ENCODE results near the gene COL6A1.

The COL6A1 gene

DNA sequence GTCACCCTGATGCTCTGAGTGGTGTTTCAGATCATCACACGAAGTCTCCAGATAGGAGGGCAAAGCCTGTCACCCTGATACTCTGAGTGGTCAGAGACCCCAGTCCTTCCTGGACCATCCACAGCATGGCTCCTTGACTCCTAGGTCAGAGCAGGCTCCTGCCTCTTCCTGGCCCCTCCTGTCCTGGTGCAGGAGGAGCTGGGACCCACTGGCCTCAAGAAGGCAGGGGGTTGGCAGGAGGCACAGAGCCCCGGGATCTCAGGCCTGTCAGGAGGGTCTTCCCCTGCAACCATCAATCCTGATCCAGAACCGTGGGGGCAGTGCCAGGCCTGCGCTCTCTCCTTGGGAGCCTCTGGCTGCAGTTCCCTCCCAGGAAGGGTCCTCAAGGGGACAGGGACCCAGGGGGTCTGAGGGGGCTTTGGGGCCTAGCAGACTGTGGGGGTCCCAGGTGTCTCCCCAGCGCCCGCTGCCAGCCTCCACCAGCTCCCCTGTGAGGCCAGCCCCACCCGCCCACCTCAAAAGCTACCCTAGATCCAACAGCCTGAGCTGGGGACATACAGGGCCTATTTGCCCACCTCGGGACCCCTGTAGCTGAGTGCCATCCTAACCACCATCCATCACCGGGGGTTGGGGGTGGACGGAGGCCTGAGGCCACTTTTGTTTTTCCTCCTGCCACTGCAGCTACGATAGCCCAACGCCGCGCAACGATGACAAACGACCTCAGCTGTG, 27.5 kb downstream of the COL6A1 start:
- no peak for DNase-seq

- no peak for DNase-seq
These were observed 28.6 kb downstream of the COL6A1 start for GRCh38 chr21:46009951-46010705.

- no peak for DNase-seq
These were observed 29.8 kb downstream of the COL6A1 start for GRCh38 chr21:46011267-46011967.

- DNase-seq, result no peak
These were observed 30.6 kb downstream of the COL6A1 start for GRCh38 chr21:46012154-46012553.

DNA sequence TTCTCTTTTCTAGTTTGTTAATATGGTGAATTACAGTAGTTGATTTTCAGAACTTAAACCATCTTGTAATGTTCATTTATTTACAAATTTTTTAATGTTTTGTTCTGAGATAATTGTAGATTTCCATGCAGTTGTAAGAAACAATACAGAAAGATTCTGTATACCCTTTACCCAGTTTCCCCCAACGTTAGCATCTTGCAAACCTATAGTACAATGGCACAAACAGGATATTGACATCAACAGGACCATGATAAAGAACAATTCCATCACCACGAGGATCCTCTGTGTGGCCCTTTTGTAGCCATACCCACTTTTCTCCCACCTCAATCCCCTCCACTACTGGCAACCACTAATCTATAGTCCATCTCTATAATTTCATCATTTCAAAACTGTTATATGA, 33.3 kb downstream of the COL6A1 start:
- no peak for DNase-seq

DNA sequence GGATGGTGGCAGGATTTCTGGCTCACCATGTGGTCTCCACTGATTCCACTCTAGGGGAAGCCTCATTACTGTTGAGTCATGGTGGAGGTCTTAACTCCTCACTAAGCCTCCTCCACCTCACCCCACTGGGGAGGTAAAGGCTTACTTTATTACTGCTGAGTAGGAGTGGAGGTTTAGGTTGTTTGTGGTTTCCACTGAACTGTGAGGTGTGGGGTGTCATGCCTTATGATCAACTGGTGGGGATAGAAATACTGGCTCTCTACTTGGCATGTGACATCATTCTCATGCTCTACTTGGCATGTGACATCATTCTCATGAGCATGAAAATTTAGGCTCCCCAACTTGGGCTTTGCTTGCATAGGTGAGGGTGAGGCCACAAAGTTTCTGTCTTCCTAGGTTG, 35.6 kb downstream of the COL6A1 start:
- DNase-seq, result no peak

- no peak for DNase-seq
These were observed 36.1 kb downstream of the COL6A1 start for GRCh38 chr21:46017695-46018094.

GRCh38 chr21:46018615-46019014, 37.0 kb downstream of the COL6A1 start:
- DNase-seq, result no peak

GRCh38 chr21:46020581-46020980, 39.0 kb downstream of the COL6A1 start:
- no peak for DNase-seq

- DNase-seq, result no peak
These were observed 39.8 kb downstream of the COL6A1 start for GRCh38 chr21:46021398-46021797.

- no peak for DNase-seq
These were observed 40.5 kb downstream of the COL6A1 start for GRCh38 chr21:46021978-46022544.

GRCh38 chr21:46022551-46023525, 41.3 kb downstream of the COL6A1 start:
- DNase-seq, result no peak

DNA sequence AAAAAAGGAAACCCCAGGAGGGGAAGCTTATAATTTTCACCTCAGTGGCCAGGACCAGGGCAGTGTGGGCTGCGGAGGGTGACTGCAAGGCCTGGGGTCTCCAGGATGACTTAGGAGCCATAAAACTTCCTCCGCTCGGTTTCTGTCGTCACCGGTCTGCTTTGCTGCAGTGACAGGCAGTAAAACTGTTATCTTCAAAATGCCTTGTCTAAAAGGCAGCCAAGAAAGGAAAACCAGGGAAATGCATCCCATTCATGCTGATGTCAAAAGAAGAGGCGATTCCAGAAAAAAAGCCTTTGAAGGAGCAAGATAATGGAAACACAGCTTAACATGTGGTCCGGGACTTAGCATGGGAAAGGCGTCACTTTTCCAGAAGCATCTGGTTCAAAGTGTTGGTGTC, 42.0 kb downstream of the COL6A1 start:
- DNase-seq, result no peak

DNA sequence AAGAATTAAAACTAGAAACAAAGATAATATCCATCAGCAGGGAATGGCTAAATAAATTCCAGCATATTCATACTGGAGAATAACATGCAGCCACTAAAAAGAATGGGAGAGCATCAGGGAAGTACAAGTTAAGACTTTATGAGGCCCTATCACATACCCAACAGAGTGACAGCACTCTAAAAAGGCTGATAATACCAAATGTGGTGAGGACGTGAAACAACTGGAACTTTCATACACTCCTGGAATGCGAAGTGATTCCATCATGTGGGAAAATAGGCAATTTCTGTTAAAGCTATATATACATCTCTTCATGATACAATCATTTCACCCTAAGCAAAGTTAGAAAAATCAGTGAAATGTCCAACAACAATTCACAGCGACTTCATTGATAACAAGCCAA, 42.6 kb downstream of the COL6A1 start:
- no peak for DNase-seq

GRCh38 chr21:46025113-46025770, 43.7 kb downstream of the COL6A1 start:
- no peak for DNase-seq

DNA sequence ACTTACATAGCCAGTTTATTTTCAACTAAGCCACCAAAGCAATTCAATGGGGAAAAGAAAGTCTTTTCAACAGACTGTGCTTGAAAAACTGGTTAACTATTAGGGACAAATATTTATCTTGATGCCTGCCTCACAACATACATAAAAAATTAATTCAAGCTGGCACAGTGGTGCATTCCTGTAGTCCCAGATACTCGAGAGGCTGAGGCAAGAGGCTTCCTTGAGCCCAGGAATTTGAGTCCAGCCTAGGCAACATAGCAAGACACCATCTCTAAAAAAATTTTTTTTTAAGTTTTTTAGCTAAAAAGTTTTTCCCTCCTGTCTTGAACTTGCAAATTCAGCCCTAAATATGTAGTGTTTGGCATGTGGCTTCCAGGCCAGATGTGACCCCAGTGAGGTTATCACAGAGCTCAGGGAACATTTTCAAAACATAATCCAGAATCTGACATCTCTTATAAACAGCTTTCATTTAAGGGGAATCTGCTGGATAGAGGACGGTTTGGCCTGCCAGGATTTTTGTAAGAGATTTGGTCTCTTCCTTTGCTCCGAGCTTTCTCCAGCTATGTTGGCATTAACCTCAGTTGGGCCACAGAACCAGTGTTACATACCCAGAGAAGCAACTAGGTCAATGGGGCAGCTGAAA, 46.4 kb downstream of the COL6A1 start:
- no peak for DNase-seq

- DNase-seq, result no peak
These were observed 47.1 kb downstream of the COL6A1 start for GRCh38 chr21:46028573-46029091.

GRCh38 chr21:46029186-46029924, 47.8 kb downstream of the COL6A1 start:
- no peak for DNase-seq

DNA sequence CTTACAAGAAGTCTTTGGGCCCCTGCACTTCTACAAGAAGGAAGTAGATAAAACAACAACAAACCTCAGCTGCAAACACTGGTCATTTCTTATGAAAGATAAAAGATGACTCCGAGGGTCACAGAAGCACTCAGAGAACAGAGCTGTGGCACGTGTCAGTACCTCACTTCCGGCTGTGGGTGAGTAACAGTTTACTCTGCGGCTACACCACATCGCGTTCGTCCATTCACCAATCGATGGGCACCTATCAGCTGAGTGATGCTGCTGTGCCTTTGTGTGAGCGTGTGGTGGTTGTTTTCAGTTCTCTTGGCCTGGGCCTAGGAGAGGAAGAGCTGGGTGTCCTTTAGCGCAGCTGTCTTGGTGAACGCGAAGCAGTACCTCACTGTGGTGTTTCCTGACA, 49.9 kb downstream of the COL6A1 start:
- no peak for DNase-seq

DNA sequence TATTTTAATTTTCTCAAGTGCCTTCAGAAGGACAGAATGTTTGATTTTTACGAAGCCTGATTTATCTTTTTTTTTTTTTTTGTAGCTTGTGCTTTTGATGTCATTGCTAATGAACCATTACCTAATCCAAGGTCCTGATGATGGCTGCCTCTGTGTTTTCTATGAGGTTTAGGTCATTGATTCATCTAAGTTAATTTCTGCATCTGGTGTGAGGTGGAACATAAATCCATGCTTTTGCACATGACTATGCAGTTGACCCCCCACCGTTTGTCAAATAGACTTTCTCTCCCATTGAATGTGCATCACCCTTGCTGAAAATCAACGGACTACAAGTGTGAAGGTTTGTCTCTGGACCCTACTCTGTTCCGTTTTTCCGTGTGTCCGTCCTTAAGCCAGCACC, 50.5 kb downstream of the COL6A1 start:
- no peak for DNase-seq

All from effector CD4-positive, alpha-beta T cell (primary cell).